PC-3 (cell line): ENCODE data around the gene PSAP. TPM values are rescaled to one million over a fixed set of nuclear protein-coding genes. Genes with fewer than 3 reads are reported as not detected.
"Not testable (repeated sequence)": the region's sequence is repeated elsewhere in the genome, so short reads cannot be mapped to it uniquely, and the experiment has no call there.

ENCODE experiments used
- ATAC-seq: fragments of 200-7000 bp; cut with Tn5 transposase; 2 replicates; pipeline ENCODE4 v1.9.1; 2020; ENCODE audit warnings: mild to moderate bottlenecking, moderate library complexity
- BruUV-seq: library from RNA; stranded (reverse); fragments of 400-500 nt; replicated peaks from 2 replicates; lab custom pipeline; 2021; lab: Mats Ljungman, UMichigan
- CTCF ChIA-PET: fragments of 300-600 bp; sonication (Branson Sonifier 250); formaldehyde crosslinking; loops from one replicate; lab custom pipeline; 2022; ENCODE audit warnings: antibody characterized with exemption; lab: Charles Lee
- POLR2A ChIA-PET: fragments of 300-600 bp; sonication (Branson Sonifier 250); formaldehyde crosslinking; loops from one replicate; lab custom pipeline; 2022; ENCODE audit warnings: antibody characterized with exemption; ENCODE audit not compliant: unreplicated experiment; lab: Charles Lee
- DNase-seq: peaks from one replicate; pipeline ENCODE4 v3.0.0-alpha.2; 2015
- H2AFZ ChIP-seq: fragments of 300-600 bp; sonication (generic); 2 replicates; pipeline ENCODE4 v1.6.0; 2016; ENCODE audit warnings: antibody characterized with exemption, low read length
- H3F3A ChIP-seq: fragments of 300-600 bp; sonication (generic); one replicate; pipeline ENCODE4 v1.6.0; 2017; ENCODE audit warnings: antibody characterized with exemption, low read length, control low read depth, mild to moderate bottlenecking; ENCODE audit not compliant: unreplicated experiment
- H3K27ac ChIP-seq: fragments of 300-600 bp; sonication (generic); 2 replicates; pipeline ENCODE4 v1.5.1; 2016; ENCODE audit warnings: mild to moderate bottlenecking, low read length
- H3K27me3 ChIP-seq: fragments of 300-600 bp; sonication (generic); 2 replicates; pipeline ENCODE4 v1.6.1; 2016; ENCODE audit warnings: low read length, mixed read lengths
- H3K36me3 ChIP-seq: fragments of 300-600 bp; sonication (generic); 2 replicates; pipeline ENCODE4 v1.6.1; 2016; ENCODE audit warnings: low read depth, mixed run types, low read length, mixed read lengths
- H3K4me1 ChIP-seq: fragments of 300-600 bp; sonication (generic); 2 replicates; pipeline ENCODE4 v1.5.1; 2016; ENCODE audit warnings: low read length; ENCODE audit not compliant: insufficient read depth
- H3K4me2 ChIP-seq: fragments of 300-600 bp; sonication (generic); 2 replicates; pipeline ENCODE4 v1.6.0; 2016; ENCODE audit warnings: low read length
- H3K4me3 ChIP-seq: fragments of 300-600 bp; sonication (generic); 2 replicates; pipeline ENCODE4 v1.5.1; 2016; ENCODE audit warnings: mild to moderate bottlenecking, low read length, mixed read lengths
- H3K79me2 ChIP-seq: fragments of 300-600 bp; sonication (generic); 2 replicates; pipeline ENCODE4 v1.6.1; 2017; ENCODE audit warnings: low read length, mixed read lengths
- H3K9ac ChIP-seq: fragments of 300-600 bp; sonication (generic); 2 replicates; pipeline ENCODE4 v1.6.0; 2016; ENCODE audit warnings: mild to moderate bottlenecking, low read length
- H3K9me2 ChIP-seq: fragments of 300-600 bp; sonication (generic); replicated peaks from 2 replicates; pipeline ENCODE4 v1.6.1; 2016; ENCODE audit warnings: mixed run types, low read length, mixed read lengths
- H3K9me3 ChIP-seq: fragments of 300-600 bp; sonication (generic); 2 replicates; pipeline ENCODE4 v1.6.1; 2016; ENCODE audit warnings: low read length, mixed read lengths
- H4K20me1 ChIP-seq: fragments of 300-600 bp; sonication (generic); 2 replicates; pipeline ENCODE4 v1.6.1; 2016; ENCODE audit warnings: low read length, mixed read lengths
- CTCF ChIP-seq: fragments of 300-600 bp; sonication (generic); conservative IDR thresholded peaks from 2 replicates; pipeline ENCODE4 v1.5.1; 2017; ENCODE audit warnings: antibody characterized with exemption, low read depth, mild to moderate bottlenecking, low read length
- EZH2 ChIP-seq: fragments of 300-600 bp; sonication (generic); IDR thresholded peaks from one replicate; pipeline ENCODE4 v1.6.1; 2017; ENCODE audit warnings: antibody characterized with exemption, mild to moderate bottlenecking, low read length; ENCODE audit not compliant: unreplicated experiment
- EZH2phosphoT487 ChIP-seq: fragments of 300-600 bp; sonication (generic); IDR thresholded peaks from 2 replicates; pipeline ENCODE4 v1.6.1; 2018; ENCODE audit warnings: mild to moderate bottlenecking, antibody characterized with exemption, low read length, borderline replicate concordance
- intact Hi-C: fragments of 100-400 bp; cut with micrococcal nuclease; formaldehyde crosslinking; loops from 2 replicates; pipeline ENCODE4 v1.9.0; 2023
- total RNA-seq: library from RNA; depleted of rRNA; stranded (reverse); fragments of >200 nt; gene quantifications from 2 replicates; pipeline ENCODE4 v1.2.3, GENCODE V29; 2014

Gene PSAP
- total RNA-seq, 1 experiment from 2014 or later: 334 TPM

GRCh38 chr10:71878327-71879034, 27.4 kb upstream of the PSAP start:
- no peak overlapping the region for H3K9ac ChIP-seq
- H3K9me2 ChIP-seq: no peaks in the 10 kb centered on the region
- H3K36me3 ChIP-seq: no peaks in the 10 kb centered on the region
- H3K4me1 ChIP-seq: no peaks in the 10 kb centered on the region
- no peak overlapping the region for H2AFZ ChIP-seq
- H3K79me2 ChIP-seq: no peaks in the 10 kb centered on the region
- BruUV-seq: no TSS peak
- ChIA-PET CTCF (no interaction called here), POLR2A (no interaction called here)
- H4K20me1 ChIP-seq: no peaks in the 10 kb centered on the region
- ATAC-seq (no peak), DNase-seq (no peak)
- TF ChIP-seq EZH2phosphoT487: no peak
- no peak for TF ChIP-seq CTCF
- TF ChIP-seq EZH2: no peak
- H3K27me3 ChIP-seq: no peaks in the 10 kb centered on the region
- H3K27ac ChIP-seq: no peak overlapping the region
- no peaks in the 10 kb centered on the region for H3K9me3 ChIP-seq
- H3F3A ChIP-seq: no peaks in the 10 kb centered on the region
- H3K4me2 ChIP-seq: no peak overlapping the region
- no peak overlapping the region for H3K4me3 ChIP-seq
- intact Hi-C loops: no loop called here

GRCh38 chr10:71877821-71878220, 26.8 kb upstream of the PSAP start:
- BruUV-seq: no TSS peak
- Histone ChIP-seq H3K4me2 (no peak overlapping the region), H3K9me2 (no peaks in the 10 kb centered on the region), H3K4me1 (no peaks in the 10 kb centered on the region), H4K20me1 (no peaks in the 10 kb centered on the region), H3K9ac (no peak overlapping the region), H3F3A (no peaks in the 10 kb centered on the region), H3K9me3 (no peaks in the 10 kb centered on the region), H3K36me3 (no peaks in the 10 kb centered on the region), H3K79me2 (no peaks in the 10 kb centered on the region), H2AFZ (no peak overlapping the region), H3K27me3 (no peaks in the 10 kb centered on the region), H3K4me3 (no peak overlapping the region), H3K27ac (no peak overlapping the region)
- POLR2A ChIA-PET: no interaction called here
- no peak for ATAC-seq
- TF ChIP-seq EZH2phosphoT487: no peak
- no peak for TF ChIP-seq EZH2
- no peak for TF ChIP-seq CTCF
- no peak for DNase-seq
- intact Hi-C loops: no loop called here
- CTCF ChIA-PET: no interaction called here

GRCh38 chr10:71874680-71875354, 23.8 kb upstream of the PSAP start:
- H3F3A ChIP-seq, H3K27ac ChIP-seq, H3K79me2 ChIP-seq, H3K9me2 ChIP-seq, H4K20me1 ChIP-seq, POLR2A ChIA-PET, H3K4me2 ChIP-seq, H3K4me3 ChIP-seq, H3K4me1 ChIP-seq, intact Hi-C loops, DNase-seq, H3K9me3 ChIP-seq, BruUV-seq, ATAC-seq, H3K36me3 ChIP-seq, H2AFZ ChIP-seq, H3K27me3 ChIP-seq, H3K9ac ChIP-seq, CTCF ChIA-PET: not testable (repeated sequence)
